GM23338 (cell line): ENCODE results near the gene GPR78. TPM values are rescaled to one million over a fixed set of nuclear protein-coding genes. Genes with fewer than 3 reads are reported as not detected.

Source experiments
- ATAC-seq: fragments of 200-7000 bp; cut with Tn5 transposase; 3 replicates; pipeline ENCODE4 v1.9.1; 2020
- DNase-seq: peaks from one replicate; pipeline ENCODE4 v3.0.0-alpha.2; 2015; ENCODE audit warnings: low spot score
- H2AFZ ChIP-seq: fragments of 200-600 bp; sonication (generic); 2 replicates; pipeline ENCODE4 v1.8.0; 2016; ENCODE audit warnings: antibody characterized with exemption, mild to moderate bottlenecking, moderate library complexity
- H3F3A ChIP-seq: fragments of 200-600 bp; sonication (generic); replicated peaks from 2 replicates; pipeline ENCODE4 v1.8.0; 2017; ENCODE audit warnings: antibody characterized with exemption, mixed run types, low read depth
- H3K27ac ChIP-seq: fragments of 200-600 bp; sonication (generic); 2 replicates; pipeline ENCODE4 v1.6.1; 2016; ENCODE audit warnings: low read depth
- H3K27me3 ChIP-seq: fragments of 200-600 bp; sonication (generic); 2 replicates; pipeline ENCODE4 v1.8.0; 2016; ENCODE audit warnings: mild to moderate bottlenecking, mixed run types, moderate library complexity; ENCODE audit not compliant: insufficient read depth
- H3K36me3 ChIP-seq: fragments of 200-600 bp; sonication (generic); 2 replicates; pipeline ENCODE4 v1.8.0; 2016; ENCODE audit warnings: mild to moderate bottlenecking; ENCODE audit not compliant: insufficient read depth
- H3K4me1 ChIP-seq: fragments of 200-600 bp; sonication (generic); 2 replicates; pipeline ENCODE4 v1.8.0; 2016; ENCODE audit warnings: mild to moderate bottlenecking, moderate library complexity; ENCODE audit not compliant: insufficient read depth
- H3K4me2 ChIP-seq: fragments of 200-600 bp; sonication (generic); 2 replicates; pipeline ENCODE4 v1.7.1; 2017; ENCODE audit warnings: mixed run types
- H3K4me3 ChIP-seq: fragments of 200-600 bp; sonication (generic); 2 replicates; pipeline ENCODE4 v1.6.1; 2016; ENCODE audit warnings: mixed run types
- H3K79me2 ChIP-seq: fragments of 200-600 bp; sonication (generic); replicated peaks from 2 replicates; pipeline ENCODE4 v1.8.0; 2017; ENCODE audit warnings: mild to moderate bottlenecking; ENCODE audit not compliant: insufficient read depth
- H3K9me2 ChIP-seq: fragments of 200-600 bp; sonication (generic); 2 replicates; pipeline ENCODE4 v1.8.0; 2017; ENCODE audit not compliant: insufficient read depth
- H4K20me1 ChIP-seq: fragments of 200-600 bp; sonication (generic); replicated peaks from 2 replicates; pipeline ENCODE4 v1.8.0; 2017; ENCODE audit warnings: mild to moderate bottlenecking; ENCODE audit not compliant: insufficient read depth
- H3K27ac Mint-ChIP-seq: 2 replicates; pipeline ENCODE4 v1.8.0; 2020; ENCODE audit warnings: inconsistent platforms, mild to moderate bottlenecking, moderate library complexity, mixed read lengths
- H3K27me3 Mint-ChIP-seq: 3 replicates; pipeline ENCODE4 v1.8.0; 2022; ENCODE audit warnings: low read depth, mild to moderate bottlenecking, moderate library complexity, mixed read lengths, inconsistent platforms; ENCODE audit not compliant: insufficient read depth, poor library complexity
- H3K36me3 Mint-ChIP-seq: 3 replicates; pipeline ENCODE4 v1.8.0; 2021; ENCODE audit warnings: low read depth, mild to moderate bottlenecking, inconsistent platforms, moderate library complexity, mixed read lengths
- H3K4me1 Mint-ChIP-seq: 3 replicates; pipeline ENCODE4 v1.8.0; 2020; ENCODE audit warnings: mild to moderate bottlenecking, inconsistent platforms, mixed read lengths
- H3K4me3 Mint-ChIP-seq: 3 replicates; pipeline ENCODE4 v1.8.0; 2021; ENCODE audit warnings: moderate library complexity, mild to moderate bottlenecking, inconsistent platforms, mixed read lengths
- H3K9me3 Mint-ChIP-seq: 3 replicates; pipeline ENCODE4 v1.8.0; 2020; ENCODE audit warnings: moderate library complexity, mild to moderate bottlenecking, inconsistent platforms, mixed read lengths
- CREB1 ChIP-seq: fragments of 250-450 bp; sonication (Bioruptor Pico); IDR thresholded peaks from 2 replicates; pipeline ENCODE4 v1.5.0; 2020; ENCODE audit warnings: low read depth, mild to moderate bottlenecking, moderate library complexity
- CTCF ChIP-seq, 2 experiments: fragments of 200-600 bp in 1 of 2; sonication (generic) in 1 of 2; conservative IDR thresholded peaks; 2 replicates each; pipeline versions ENCODE4 v1.5.1 to v1.6.1; 2016 to 2017; ENCODE audit warnings: antibody characterized with exemption in 2 of 2, low read depth in 2 of 2, mild to moderate bottlenecking in 2 of 2, moderate library complexity in 1 of 2
- EZH2 ChIP-seq: fragments of 200-600 bp; sonication (generic); IDR thresholded peaks from one replicate; pipeline ENCODE4 v1.8.0; 2017; ENCODE audit warnings: antibody characterized with exemption, mild to moderate bottlenecking, low read depth; ENCODE audit not compliant: unreplicated experiment
- EZH2phosphoT487 ChIP-seq: fragments of 200-600 bp; sonication (generic); IDR thresholded peaks from one replicate; pipeline ENCODE4 v1.8.1; 2018; ENCODE audit warnings: antibody characterized with exemption; ENCODE audit not compliant: unreplicated experiment
- JUNB ChIP-seq: IDR thresholded peaks from one replicate; pipeline ENCODE4 v1.6.1; 2016; ENCODE audit warnings: antibody characterized with exemption; ENCODE audit not compliant: unreplicated experiment
- NANOG ChIP-seq: IDR thresholded peaks from 2 replicates; pipeline ENCODE4 v1.6.1; 2016; ENCODE audit warnings: antibody characterized with exemption, borderline replicate concordance
- POLR2AphosphoS5 ChIP-seq: IDR thresholded peaks from 2 replicates; pipeline ENCODE4 v1.6.1; 2016; ENCODE audit warnings: antibody characterized with exemption, low read depth
- REST ChIP-seq: IDR thresholded peaks from one replicate; pipeline ENCODE4 v1.6.1; 2018; ENCODE audit warnings: antibody characterized with exemption; ENCODE audit not compliant: unreplicated experiment
- STAT1 ChIP-seq: IDR thresholded peaks from one replicate; pipeline ENCODE4 v1.6.1; 2016; ENCODE audit warnings: antibody characterized with exemption; ENCODE audit not compliant: unreplicated experiment
- ZNF114 ChIP-seq: fragments of 250-450 bp; sonication (Bioruptor Pico); IDR thresholded peaks from 2 replicates; pipeline ENCODE4 v1.5.0; 2020; ENCODE audit warnings: mild to moderate bottlenecking, moderate library complexity
- ZNF462 ChIP-seq: fragments of 250-450 bp; sonication (Bioruptor Pico); IDR thresholded peaks from 2 replicates; pipeline ENCODE4 v1.5.0; 2020; ENCODE audit warnings: mild to moderate bottlenecking, moderate library complexity
- polyA plus RNA-seq: library from polyadenylated mRNA; unstranded; fragments of >200 nt; fragmentation: Nextera tagmentation; extraction: Ambion mirVana; gene quantifications from 2 replicates; pipeline ENCODE4 v1.2.1, GENCODE V29; 2016
- total RNA-seq: library from RNA; depleted of rRNA; stranded (reverse); fragments of >200 nt; shearing (Covaris generic); gene quantifications from 2 replicates; pipeline ENCODE4 v1.2.3, GENCODE V29; 2014

Gene GPR78
- total and polyA plus RNA-seq, 2 experiments from 2014 or later = 0.82 to 2.7 TPM

GRCh38 chr4:8618421-8618820 is 38.2 kb downstream of the GPR78 start (continued):
- no peak for TF ChIP-seq STAT1
- no peak for TF ChIP-seq CREB1 (CRISPR knock-in tag)
- no peak for TF ChIP-seq CTCF (conservative IDR thresholded peaks at IDR 0.05; ENCODE audit: low read depth in 2 of 2)
- TF ChIP-seq EZH2phosphoT487 = no peak
- no peak for TF ChIP-seq NANOG
- TF ChIP-seq EZH2 = no peak
- no peak for TF ChIP-seq POLR2AphosphoS5
- TF ChIP-seq JUNB = no peak

DNA sequence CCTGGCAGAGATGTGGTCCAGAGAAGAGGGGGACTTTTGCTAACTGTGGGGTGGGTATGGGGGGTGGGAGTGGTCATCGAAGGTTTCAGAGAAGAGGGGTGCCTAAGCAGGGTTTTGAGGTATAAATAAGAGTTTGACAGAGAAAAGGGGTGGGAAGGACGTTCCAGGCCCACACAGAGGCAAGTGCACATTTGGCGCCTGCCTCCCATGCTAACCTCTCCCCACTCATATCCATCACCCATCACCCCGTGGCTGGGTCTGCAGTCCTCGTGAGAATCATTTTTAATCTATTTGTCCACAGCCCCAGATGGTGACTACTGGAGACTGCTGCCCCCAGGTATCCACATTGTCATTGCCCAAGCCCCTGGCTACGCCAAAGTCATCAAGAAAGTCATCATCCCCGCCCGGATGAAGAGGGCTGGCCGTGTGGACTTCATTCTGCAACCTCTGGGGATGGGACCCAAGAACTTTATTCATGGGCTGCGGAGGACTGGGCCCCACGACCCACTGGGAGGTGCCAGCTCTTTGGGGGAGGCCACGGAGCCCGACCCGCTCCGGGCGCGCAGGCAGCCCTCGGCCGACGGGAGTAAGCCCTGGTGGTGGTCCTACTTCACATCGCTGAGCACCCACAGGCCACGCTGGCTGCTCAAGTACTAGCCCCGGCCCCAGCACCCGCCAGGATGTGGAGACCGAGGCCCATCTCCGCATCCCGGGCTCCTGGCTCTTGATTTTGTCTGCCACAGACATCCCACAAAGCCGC is 38.9 kb downstream of the GPR78 start:
- no peak for TF ChIP-seq EZH2phosphoT487
- no peak for TF ChIP-seq REST
- TF ChIP-seq POLR2AphosphoS5 = no peak
- no peak for TF ChIP-seq NANOG
- no peak for TF ChIP-seq ZNF462
- TF ChIP-seq EZH2 = no peak
- no peak for TF ChIP-seq STAT1
- TF ChIP-seq JUNB = no peak
- TF ChIP-seq CREB1 (CRISPR knock-in tag) = no peak
- no peak for TF ChIP-seq ZNF114 (CRISPR knock-in tag)
- H3K27me3 Mint-ChIP-seq = peaks cover 7% of the 10 kb centered on the region
- H3K9me2 ChIP-seq = no peaks in the 10 kb centered on the region

More for the DNA sequence above, 38.9 kb downstream of the GPR78 start:
- Histone ChIP-seq H3K27me3 (no peaks in the 10 kb centered on the region), H2AFZ (no peak overlapping the region), H3K79me2 (no peaks in the 10 kb centered on the region), H3K4me3 (no peak overlapping the region), H3K36me3 (no peaks in the 10 kb centered on the region), H3K4me1 (no peaks in the 10 kb centered on the region), H3K4me2 (no peak overlapping the region), H3K27ac (no peak overlapping the region), H3F3A (no peaks in the 10 kb centered on the region), H4K20me1 (no peaks in the 10 kb centered on the region)
- peaks cover 8% of the 10 kb centered on the region; the same call in 1 of the 3 replicates for H3K36me3 Mint-ChIP-seq
- DNase-seq (no peak), ATAC-seq (no peak)
- H3K4me1 Mint-ChIP-seq = no peaks in the 10 kb centered on the region
- H3K9me3 Mint-ChIP-seq = no peaks in the 10 kb centered on the region
- no peak overlapping the region for H3K4me3 Mint-ChIP-seq
- H3K27ac Mint-ChIP-seq = no peak overlapping the region
